ENCODE data around the gene ACAP1.
"Not testable (repeated sequence)": the region's sequence is repeated elsewhere in the genome, so short reads cannot be mapped to it uniquely, and the experiment has no call there.

The ACAP1 gene

GRCh38 chr17:7329374-7329996 lies 6.8 kb upstream of the ACAP1 start:
- DNase-seq: peak; percentile 99

GRCh38 chr17:7329997-7330637 lies 6.2 kb upstream of the ACAP1 start:
- DNase-seq: peak; percentile 94

- no peak for DNase-seq
Observed at GRCh38 chr17:7330638-7331015, 5.7 kb upstream of the ACAP1 start.

DNA sequence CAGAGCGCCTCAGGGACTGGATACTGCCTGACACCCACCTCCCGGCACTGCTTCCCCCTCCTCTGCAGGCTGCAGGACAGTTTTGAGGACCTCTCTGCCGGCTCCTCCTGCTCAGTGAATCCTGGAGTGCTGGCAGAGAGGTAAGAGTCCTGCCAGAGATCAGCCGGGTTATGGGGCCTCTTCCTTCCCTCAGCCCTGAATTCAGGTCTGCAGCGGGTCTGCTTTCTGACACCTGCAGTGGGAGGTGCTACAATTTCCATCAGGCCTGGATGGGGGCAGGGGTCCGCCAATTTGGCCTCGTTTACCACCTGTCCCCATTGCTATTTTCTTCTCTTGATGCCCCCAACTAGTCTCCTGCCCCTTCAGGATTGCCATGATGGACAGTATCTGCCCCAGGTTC lies 4.2 kb upstream of the ACAP1 start:
- DNase-seq: no peak

DNA sequence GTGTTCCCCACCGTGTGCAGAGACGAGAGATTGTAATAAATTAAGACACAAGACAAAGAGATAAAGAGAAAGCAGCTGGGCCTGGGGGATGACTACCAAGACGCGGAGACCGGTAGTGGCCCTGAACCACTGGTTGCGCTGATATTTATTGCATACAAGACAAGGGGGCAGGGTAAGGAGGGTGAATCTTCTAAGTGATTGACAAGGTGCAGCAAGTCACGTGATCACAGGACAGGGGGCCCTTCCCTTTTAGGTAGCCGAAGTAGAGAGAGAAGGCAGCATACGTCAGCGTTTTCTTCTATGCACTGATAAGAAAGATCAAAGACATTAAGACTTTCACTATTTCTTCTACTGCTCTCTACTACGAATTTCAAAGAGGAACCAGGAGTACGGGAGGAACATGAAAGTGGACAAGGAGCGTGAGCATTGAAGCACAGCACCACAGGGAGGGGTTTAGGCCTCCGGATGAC lies 3.7 kb upstream of the ACAP1 start:
- peak; percentile 50 for DNase-seq

- no peak for DNase-seq
Observed at GRCh38 chr17:7334938-7335538, 1.3 kb upstream of the ACAP1 start.

GRCh38 chr17:7335765-7336164 lies 564 bp upstream of the ACAP1 start:
- not testable (repeated sequence) for DNase-seq

GRCh38 chr17:7337600-7337999 lies 1.3 kb downstream of the ACAP1 start:
- not testable (repeated sequence) for DNase-seq

GRCh38 chr17:7340179-7340578 lies 3.9 kb downstream of the ACAP1 start:
- peak; percentile 34 for DNase-seq

GRCh38 chr17:7341842-7342241 lies 5.5 kb downstream of the ACAP1 start:
- no peak for DNase-seq

DNA sequence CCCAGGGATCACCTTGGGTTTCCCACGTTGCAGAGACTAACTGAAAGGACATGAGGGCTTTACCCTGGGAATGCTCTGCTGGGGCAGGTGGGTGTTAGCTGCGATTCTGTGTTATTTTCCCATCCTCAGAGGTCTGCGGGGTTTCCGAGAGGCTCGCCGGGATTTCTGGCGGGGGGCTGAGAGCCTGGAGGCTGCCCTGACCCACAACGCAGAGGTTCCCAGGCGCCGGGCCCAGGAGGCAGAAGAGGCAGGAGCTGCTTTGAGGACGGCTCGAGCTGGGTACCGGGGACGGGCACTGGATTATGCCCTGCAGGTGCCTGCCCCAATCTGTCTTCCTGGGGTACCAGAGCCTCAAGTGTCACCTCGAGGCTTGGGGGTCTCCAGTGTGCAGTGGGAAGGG lies 6.9 kb downstream of the ACAP1 start:
- DNase-seq: no peak

GRCh38 chr17:7346761-7347614 lies 10.7 kb downstream of the ACAP1 start:
- DNase-seq: no peak

DNA sequence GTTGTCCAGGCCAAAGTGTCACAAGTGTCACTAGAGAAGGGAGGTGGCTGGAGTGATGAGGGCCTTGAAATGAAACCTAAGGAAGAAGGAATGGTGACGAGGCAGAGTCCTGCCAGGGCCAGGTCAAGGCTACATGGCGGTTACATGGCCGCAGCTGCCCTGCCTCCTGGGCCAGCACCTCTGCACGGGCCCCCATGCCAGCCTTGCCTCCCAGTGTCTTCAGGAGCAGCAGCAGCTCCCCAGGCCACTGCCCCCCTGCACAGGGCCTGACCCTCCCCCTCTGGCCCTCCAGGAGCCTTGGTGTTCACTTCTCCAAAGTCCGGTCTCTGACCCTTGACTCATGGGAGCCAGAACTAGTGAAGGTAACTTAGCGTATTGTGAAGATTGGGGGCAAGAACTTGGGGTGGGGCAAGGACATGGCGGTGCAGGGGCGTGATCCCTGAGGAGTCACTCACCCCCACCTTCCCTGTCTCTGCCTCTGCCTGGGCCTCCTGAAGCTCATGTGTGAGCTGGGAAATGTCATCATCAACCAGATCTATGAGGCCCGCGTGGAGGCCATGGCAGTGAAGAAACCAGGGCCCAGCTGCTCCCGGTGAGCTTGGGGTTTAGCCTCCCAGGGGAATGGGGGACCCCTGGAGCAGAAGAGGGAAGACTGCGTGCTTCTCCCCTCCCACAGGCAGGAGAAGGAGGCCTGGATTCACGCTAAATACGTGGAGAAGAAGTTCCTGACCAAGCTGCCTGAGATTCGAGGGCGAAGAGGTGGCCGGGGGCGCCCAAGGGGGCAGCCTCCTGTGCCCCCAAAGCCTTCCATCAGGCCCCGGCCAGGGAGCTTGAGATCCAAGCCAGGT lies 11.5 kb downstream of the ACAP1 start:
- no peak for DNase-seq

DNA sequence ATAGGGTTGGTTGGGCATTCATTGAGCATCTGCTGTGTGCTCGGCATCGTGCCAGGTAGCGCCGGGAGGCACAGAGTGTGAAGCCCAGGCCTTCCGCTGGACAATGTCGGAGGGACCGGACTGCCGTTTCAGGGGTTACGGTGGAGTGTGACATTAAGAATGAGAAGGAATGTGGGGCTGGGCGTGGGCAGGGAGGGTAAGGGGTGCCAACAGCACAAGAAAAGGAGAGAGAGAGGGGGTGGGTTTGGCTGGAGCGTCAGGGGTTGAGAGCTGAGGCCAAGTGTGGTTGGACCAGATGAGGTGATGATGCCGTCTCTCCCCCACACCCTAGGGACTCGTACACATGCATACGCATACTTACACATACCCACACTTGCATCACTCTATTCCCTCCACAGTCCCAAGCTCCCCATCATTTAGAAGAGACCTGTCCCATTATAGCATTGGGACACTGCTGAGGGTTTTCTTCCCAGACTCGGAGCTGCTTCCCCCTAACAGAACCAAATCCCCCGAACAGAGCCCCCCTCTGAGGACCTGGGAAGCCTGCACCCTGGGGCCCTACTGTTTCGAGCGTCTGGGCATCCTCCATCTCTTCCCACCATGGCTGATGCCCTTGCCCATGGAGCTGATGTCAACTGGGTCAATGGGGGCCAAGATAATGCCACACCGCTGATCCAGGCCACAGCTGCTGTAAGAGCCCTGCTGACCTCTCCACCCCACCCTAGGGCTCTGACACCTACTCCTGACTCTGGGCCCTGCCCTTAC lies 12.3 kb downstream of the ACAP1 start:
- DNase-seq: no peak

DNA sequence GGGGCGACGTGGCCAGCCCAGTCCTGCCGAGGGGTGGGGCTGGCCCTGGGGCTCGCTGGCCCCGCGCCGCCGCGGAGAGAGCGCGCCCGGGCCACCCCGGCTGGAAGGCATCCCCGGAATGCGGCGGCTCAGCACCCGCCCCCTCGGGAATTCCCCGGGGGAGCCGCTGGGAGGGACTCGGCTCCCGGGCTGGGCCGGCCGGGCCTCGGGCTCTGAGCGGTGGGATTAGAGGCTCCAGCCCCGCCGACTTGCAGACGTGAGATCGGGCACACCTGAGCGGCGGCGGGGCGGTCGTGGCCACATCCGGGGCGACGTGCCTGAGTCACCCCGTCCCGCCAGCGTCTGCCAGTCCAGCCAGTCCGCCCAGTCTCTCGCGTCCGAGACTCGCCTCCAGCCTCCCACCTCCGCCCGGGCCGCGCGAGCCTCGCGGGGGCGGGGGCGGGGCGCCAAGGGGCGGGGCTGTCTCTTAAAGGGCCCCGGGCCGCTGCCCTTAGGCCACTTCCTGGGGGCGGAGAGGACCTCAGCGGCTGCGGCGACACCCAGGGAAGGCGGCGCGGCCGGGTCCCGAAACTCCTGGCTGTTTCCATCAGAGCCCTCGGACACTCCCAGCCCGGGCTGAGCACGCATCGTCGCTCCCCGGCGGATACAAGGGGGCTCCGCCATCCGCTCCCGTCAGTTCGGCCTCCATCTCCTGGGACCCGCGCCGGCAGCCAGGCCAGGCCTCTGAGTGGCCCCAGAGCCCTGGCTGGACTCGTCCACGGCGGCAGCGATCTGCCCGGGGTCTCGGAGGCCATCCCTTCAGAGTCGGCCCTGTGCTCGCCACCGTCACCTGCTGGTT lies 15.6 kb downstream of the ACAP1 start, which contains the start of gene KCTD11:
KCTD11 (plus strand) TSS at position 498 of the 838 bp plus-strand sequence.
- peak; percentile 85 for DNase-seq

DNA sequence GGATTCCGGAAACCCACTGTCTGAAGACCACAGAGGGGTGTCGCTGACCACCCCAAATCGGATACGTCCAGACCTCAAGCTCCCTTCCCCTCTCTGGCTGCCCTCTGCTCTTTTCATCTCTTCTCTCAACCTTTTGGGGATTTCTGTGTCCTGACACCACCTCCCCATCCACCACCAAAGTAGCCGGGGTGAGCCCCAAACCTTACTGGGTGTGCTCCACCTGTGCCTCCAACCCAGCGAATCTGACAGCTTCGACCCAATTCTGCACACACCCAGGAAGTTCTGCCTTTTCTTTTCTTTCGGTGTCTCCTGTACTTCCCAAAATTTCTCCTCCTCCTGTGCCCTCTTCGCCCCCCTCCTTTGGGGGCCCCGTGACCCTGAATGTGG lies 16.2 kb downstream of the ACAP1 start:
- no peak for DNase-seq

DNA sequence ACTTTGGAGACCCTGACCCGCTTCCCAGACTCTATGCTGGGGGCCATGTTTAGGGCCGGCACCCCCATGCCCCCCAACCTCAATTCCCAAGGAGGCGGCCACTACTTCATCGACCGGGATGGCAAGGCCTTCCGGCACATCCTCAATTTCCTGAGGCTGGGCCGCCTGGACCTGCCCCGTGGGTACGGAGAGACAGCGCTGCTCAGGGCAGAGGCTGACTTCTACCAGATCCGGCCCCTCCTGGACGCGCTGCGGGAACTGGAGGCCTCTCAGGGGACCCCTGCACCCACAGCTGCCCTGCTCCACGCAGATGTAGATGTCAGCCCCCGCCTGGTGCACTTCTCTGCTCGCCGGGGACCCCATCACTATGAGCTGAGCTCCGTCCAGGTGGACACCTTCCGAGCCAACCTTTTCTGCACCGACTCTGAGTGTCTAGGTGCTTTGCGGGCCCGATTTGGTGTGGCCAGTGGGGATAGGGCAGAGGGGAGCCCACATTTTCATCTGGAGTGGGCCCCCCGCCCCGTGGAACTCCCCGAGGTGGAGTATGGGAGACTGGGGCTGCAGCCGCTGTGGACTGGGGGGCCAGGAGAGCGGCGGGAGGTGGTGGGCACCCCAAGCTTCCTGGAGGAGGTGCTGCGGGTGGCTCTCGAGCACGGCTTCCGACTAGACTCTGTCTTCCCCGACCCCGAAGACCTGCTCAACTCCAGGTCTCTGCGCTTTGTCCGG lies 16.7 kb downstream of the ACAP1 start:
- no peak for DNase-seq

- DNase-seq: no peak
Observed at GRCh38 chr17:7354262-7354843, 18.0 kb downstream of the ACAP1 start.

- peak; percentile 76 for DNase-seq
Observed at GRCh38 chr17:7355053-7355452, 18.7 kb downstream of the ACAP1 start, which contains the start of gene TMEM95. TSS of gene TMEM95 (plus strand) at chr17:7355156. CDS start at chr17:7355205, 49 bp downstream.

All from hematopoietic multipotent progenitor cell treated with erythropoietin and hydrocortisone succinate and interleukin-3 and kit ligand, for 4 days (in vitro differentiated cells).